OCI-LY1 (cell line): ENCODE results near the gene ISX.
"Not testable (repeated sequence)": the region's sequence is repeated elsewhere in the genome, so short reads cannot be mapped to it uniquely, and the experiment has no call there.

ENCODE experiments used
- CTCF ChIP-seq: fragments of 200-600 bp; sonication (generic), shearing (Covaris generic); IDR thresholded peaks from 2 replicates; pipeline ENCODE4 v1.5.1; 2017; ENCODE audit warnings: mild to moderate bottlenecking, antibody characterized with exemption, low read length, moderate library complexity, mixed read lengths
- EZH2 ChIP-seq: fragments of 200-600 bp; sonication (generic), shearing (Covaris generic); IDR thresholded peaks from 2 replicates; pipeline ENCODE4 v1.8.0; 2017; ENCODE audit warnings: borderline replicate concordance, mixed run types, mild to moderate bottlenecking, antibody characterized with exemption, low read length, moderate library complexity, mixed read lengths

- TF ChIP-seq CTCF, EZH2: not testable (repeated sequence)
These were observed 35.8 kb upstream of the ISX start for GRCh38 chr22:35030112-35030511.
